ENCODE data around the gene SOD2.
"Not testable (repeated sequence)": the region's sequence is repeated elsewhere in the genome, so short reads cannot be mapped to it uniquely, and the experiment has no call there.

The SOD2 gene

GRCh38 chr6:159681191-159681880 is 11.7 kb downstream of the SOD2 start:
- no peak for DNase-seq

GRCh38 chr6:159680104-159680503 is 12.9 kb downstream of the SOD2 start:
- DNase-seq: no peak

GRCh38 chr6:159679091-159680077 is 13.7 kb downstream of the SOD2 start:
- DNase-seq: no peak

GRCh38 chr6:159678574-159678973 is 14.5 kb downstream of the SOD2 start:
- DNase-seq: no peak

GRCh38 chr6:159677506-159678165 is 15.4 kb downstream of the SOD2 start:
- no peak for DNase-seq

GRCh38 chr6:159676890-159677505 is 16.0 kb downstream of the SOD2 start:
- no peak for DNase-seq

GRCh38 chr6:159676236-159676635 is 16.8 kb downstream of the SOD2 start:
- DNase-seq: not testable (repeated sequence)

- DNase-seq: no peak
Measured at GRCh38 chr6:159665868-159666635, 27.0 kb downstream of the SOD2 start.

- not testable (repeated sequence) for DNase-seq
Measured at GRCh38 chr6:159663368-159663889, 29.6 kb downstream of the SOD2 start.

- not testable (repeated sequence) for DNase-seq
Measured at GRCh38 chr6:159661977-159662376, 31.1 kb downstream of the SOD2 start.

GRCh38 chr6:159655409-159655988 is 37.5 kb downstream of the SOD2 start:
- DNase-seq: no peak

GRCh38 chr6:159654483-159655098 is 38.5 kb downstream of the SOD2 start:
- DNase-seq: no peak

- DNase-seq: no peak
Measured at GRCh38 chr6:159650314-159650713, 42.7 kb downstream of the SOD2 start.

GRCh38 chr6:159649441-159649840 is 43.6 kb downstream of the SOD2 start:
- no peak for DNase-seq

GRCh38 chr6:159646733-159647132 is 46.3 kb downstream of the SOD2 start:
- no peak for DNase-seq

GRCh38 chr6:159646116-159646515 is 46.9 kb downstream of the SOD2 start:
- no peak for DNase-seq

GRCh38 chr6:159645640-159646039 is 47.4 kb downstream of the SOD2 start:
- DNase-seq: no peak

Data from stimulated activated CD4-positive, alpha-beta T cell treated with anti-CD3 and anti-CD28 coated beads, Interleukin-4, amount 100 ng/mL, for 4 hours (primary cell).